NB4 (cell line): ENCODE results near the gene SWI5.
"Not testable (repeated sequence)": the region's sequence is repeated elsewhere in the genome, so short reads cannot be mapped to it uniquely, and the experiment has no call there.

ENCODE experiments used
- DNase-seq: peaks from one replicate; pipeline ENCODE4 v3.0.0; 2010; ENCODE audit warnings: low read depth
- H3K4me3 ChIP-seq: one replicate; pipeline ENCODE4 v1.5.1; 2011; ENCODE audit warnings: mild to moderate bottlenecking, low read depth, low read length, moderate library complexity
- MAX ChIP-seq: IDR thresholded peaks from 2 replicates; pipeline ENCODE4 v1.6.1; 2011; ENCODE audit warnings: low read depth, low read length
- MYC ChIP-seq: IDR thresholded peaks from 2 replicates; pipeline ENCODE4 v1.6.1; 2011; ENCODE audit warnings: low read depth, low read length
- POLR2A ChIP-seq: IDR thresholded peaks from 2 replicates; pipeline ENCODE4 v1.6.1; 2011; ENCODE audit warnings: mild to moderate bottlenecking; ENCODE audit not compliant: insufficient read length; ENCODE audit errors: extremely low read depth
- TF ChIP-seq, protein P1 (sequence below): IDR thresholded peaks from one replicate; pipeline ENCODE4 v1.5.1; 2012; ENCODE audit warnings: low read depth, low read length

SWI5 gene

DNA sequence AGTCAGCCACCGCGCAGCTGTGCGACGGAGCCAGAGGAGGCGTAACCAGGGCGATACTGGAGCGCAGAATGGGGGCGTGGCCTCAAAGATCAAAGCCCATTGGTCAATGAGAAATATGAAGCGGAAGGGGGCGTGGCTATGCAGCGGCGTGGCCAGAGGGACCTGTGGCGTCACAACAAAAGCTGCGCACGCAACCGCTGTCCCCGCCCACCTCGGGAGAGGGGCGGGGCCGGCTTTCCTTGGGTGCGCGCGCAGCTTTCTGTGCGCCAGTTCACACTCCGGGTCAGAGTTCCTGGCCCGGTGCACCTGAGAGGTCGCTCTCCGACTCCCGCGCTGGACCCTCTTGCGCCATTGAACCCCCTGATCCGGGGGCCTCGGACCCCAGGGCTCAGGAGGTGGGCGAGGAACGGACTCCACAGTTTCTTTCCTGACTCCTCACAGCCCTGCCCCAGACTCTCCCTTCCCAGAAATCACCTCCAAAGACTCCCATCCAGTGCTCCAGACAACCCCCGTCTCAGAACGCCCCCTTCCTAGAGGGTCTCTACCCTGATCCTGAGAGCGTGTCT lies at the start of gene SWI5:
TSS of gene SWI5 (plus strand) at position 269 of the 566 bp plus-strand sequence.
- TF ChIP-seq MAX, result peak; percentile 77
- peak; percentile 73 for TF ChIP-seq MYC
- TF ChIP-seq, protein P1, sequence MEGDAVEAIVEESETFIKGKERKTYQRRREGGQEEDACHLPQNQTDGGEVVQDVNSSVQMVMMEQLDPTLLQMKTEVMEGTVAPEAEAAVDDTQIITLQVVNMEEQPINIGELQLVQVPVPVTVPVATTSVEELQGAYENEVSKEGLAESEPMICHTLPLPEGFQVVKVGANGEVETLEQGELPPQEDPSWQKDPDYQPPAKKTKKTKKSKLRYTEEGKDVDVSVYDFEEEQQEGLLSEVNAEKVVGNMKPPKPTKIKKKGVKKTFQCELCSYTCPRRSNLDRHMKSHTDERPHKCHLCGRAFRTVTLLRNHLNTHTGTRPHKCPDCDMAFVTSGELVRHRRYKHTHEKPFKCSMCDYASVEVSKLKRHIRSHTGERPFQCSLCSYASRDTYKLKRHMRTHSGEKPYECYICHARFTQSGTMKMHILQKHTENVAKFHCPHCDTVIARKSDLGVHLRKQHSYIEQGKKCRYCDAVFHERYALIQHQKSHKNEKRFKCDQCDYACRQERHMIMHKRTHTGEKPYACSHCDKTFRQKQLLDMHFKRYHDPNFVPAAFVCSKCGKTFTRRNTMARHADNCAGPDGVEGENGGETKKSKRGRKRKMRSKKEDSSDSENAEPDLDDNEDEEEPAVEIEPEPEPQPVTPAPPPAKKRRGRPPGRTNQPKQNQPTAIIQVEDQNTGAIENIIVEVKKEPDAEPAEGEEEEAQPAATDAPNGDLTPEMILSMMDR, result no peak
- TF ChIP-seq POLR2A, result peak; percentile 97
- DNase-seq, result peak; percentile 98
- H3K4me3 ChIP-seq, result peak within 1 kb of the TSS; percentile 72

GRCh38 chr9:128226412-128226801 lies 49.7 kb upstream of the SWI5 start:
- no peak overlapping the region for H3K4me3 ChIP-seq
- DNase-seq, result peak; percentile 82
- TF ChIP-seq MYC, result no peak
- no peak for TF ChIP-seq MAX
- no peak for TF ChIP-seq POLR2A
- TF ChIP-seq, protein P1, result no peak

DNA sequence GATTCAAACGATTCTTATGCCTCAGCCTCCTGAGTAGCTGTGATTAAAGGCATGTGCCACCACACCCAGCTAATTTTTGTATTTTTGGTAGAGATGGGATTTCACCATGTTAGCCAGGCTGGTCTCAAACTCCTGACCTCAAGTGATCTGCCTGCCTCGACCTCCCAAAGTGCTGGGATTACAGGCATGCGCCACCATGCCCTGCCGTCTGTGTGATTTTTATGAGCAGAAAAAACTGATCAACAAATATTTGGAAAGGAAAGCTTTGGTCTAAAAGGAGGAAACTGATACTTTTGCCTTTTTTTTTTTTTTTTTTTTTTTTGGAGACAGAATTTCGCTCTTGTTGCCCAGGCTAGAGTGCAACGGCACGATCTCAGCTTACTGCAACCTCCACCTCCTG lies 45.2 kb upstream of the SWI5 start:
- H3K4me3 ChIP-seq, DNase-seq: not testable (repeated sequence)

DNA sequence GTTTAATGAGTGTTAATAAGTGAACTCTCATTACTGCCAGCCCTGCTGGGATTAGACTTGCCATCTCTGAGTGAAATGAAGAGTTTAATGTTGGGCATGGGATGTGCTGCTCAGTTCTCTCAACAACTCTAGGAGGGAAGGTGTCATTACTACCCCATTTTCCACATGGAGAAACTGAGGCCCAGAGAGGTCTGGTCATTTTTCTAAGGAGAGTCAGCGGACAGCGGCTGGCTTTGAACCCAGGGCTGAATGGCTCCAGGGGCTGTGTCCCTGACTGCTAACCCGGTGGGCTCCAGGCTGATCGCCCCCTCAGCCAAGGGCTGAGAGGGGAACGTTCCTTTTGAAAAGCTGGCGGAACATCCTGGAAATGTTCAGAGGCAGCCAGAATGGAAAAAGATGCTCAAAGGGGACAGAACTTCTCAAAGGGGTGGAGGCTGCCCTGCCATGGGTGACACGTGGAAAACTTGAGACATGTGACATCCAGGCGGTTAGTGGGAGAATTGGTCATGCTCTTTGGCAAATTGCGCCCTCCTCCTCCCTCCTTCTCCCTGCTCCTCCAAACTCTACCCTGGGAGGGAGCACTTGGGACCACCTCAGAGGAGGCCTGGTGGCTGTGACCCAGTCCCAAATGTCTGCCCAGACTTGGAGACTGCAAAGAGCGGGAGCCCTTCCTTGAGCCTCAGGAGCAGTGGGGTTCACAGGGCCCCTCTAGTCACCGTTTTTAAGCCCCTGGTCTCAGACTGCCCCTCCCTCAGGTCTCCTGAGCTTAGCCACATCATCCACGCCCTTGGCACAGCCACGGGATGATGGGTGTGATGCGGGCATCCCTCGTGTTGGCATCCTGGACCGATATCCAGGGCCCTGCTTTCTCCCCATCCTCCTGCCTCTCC lies 44.2 kb upstream of the SWI5 start:
- no peak for DNase-seq
- TF ChIP-seq MYC, result no peak
- TF ChIP-seq, protein P1, result no peak
- no peak for TF ChIP-seq MAX
- no peak for TF ChIP-seq POLR2A
- no peak overlapping the region for H3K4me3 ChIP-seq

DNA sequence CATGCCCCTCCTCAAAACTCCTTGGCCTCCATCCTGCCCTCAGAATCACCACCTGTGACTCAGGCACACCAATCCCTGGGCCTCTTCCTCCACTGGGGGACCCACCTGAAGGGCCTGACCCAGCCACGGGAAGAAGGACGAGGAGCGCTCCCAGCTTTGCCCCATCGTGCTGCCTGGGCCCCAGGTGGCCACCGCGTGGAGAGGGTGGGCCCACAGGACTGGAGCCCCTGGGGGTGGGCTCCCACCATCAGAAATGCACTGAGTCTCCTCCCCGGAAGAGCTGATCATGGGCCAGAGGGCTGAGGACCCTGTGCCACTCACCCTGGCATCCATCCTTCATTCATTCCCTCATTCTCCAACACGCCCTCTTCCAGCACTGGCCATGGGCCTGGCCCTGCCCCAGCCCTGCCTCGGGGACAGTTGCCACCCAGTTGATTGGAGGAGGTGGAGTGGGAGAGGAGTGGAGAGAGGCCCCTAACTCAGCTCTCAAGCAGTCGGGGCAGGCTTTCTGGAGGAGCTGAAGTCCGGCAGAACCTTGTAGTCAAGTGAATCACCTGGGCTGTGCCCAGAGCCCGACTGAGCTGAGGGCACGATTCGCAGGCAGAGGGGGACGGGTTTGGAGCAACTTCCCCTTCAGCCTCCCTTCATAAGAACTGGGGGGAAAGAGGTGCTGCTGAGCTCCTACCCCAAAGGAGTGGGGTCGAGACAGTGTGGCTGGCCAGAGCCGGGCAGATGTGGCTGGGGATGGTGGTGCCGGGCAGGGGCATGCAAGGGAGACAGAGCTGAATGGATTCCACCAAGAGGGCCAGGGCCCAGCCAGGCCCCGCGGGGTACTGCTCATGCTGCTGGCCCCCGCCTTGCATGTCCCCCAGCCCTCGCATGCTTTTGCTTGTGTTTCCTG lies 43.3 kb upstream of the SWI5 start:
- H3K4me3 ChIP-seq, result no peak overlapping the region
- DNase-seq, result no peak
- no peak for TF ChIP-seq POLR2A
- TF ChIP-seq, protein P1, result no peak
- TF ChIP-seq MYC, result no peak
- no peak for TF ChIP-seq MAX
